ENCODE data around the gene CCDC150.

DNA sequence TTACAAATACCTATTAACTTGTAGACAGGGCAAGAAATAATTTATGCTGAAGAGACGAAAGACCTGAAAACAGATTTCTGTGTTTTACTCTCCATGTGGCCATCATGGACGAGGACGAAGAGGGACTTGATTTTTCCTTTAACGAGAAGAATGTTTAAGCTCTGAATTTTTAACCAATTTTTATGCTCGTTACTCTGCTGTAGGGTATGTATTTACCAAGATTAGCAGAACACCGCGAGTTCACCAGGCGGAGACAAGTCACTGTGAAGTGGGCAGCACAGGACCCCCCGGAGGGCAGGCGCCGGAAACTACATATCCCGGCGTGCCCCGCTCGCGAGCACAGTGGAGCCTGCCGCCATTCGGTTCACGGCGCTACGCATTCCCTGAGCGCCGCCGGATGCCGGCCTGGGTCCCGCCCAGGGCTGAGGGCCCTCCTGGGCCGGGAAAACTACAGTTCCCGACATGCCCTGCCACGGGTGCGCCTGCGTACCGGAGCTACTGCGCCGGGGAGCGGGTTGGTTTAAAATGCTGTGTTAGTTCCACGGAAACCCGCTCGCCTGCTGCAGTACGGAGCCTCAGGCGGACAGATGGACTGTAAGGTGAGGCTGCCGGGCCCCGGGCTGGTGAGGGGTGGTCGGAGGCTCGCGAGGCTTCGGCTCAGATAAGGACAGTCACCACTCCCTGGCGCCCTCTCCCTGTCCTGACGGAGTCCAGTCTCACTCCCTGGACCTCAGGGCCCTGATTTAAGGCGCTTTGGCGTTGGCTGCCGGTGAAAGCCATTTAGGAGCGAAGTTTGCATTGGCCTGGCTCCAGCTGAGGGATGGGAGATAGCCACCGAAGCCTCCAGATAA lies at the start of gene CCDC150:
- TF ChIP-seq, protein P1, sequence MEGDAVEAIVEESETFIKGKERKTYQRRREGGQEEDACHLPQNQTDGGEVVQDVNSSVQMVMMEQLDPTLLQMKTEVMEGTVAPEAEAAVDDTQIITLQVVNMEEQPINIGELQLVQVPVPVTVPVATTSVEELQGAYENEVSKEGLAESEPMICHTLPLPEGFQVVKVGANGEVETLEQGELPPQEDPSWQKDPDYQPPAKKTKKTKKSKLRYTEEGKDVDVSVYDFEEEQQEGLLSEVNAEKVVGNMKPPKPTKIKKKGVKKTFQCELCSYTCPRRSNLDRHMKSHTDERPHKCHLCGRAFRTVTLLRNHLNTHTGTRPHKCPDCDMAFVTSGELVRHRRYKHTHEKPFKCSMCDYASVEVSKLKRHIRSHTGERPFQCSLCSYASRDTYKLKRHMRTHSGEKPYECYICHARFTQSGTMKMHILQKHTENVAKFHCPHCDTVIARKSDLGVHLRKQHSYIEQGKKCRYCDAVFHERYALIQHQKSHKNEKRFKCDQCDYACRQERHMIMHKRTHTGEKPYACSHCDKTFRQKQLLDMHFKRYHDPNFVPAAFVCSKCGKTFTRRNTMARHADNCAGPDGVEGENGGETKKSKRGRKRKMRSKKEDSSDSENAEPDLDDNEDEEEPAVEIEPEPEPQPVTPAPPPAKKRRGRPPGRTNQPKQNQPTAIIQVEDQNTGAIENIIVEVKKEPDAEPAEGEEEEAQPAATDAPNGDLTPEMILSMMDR (conservative IDR thresholded peaks at IDR 0.05; ENCODE audit: low read depth, low read length): 0 out of 2 replicates have a peak, but pooled peaks have one; percentile 13
- TF ChIP-seq EZH2 (IDR thresholded peaks at IDR 0.05; ENCODE audit: borderline replicate concordance, low read depth, low read length, poor library complexity, severe bottlenecking): no peak
